ENCODE measurements around the gene SSTR4.

SSTR4 gene

GRCh38 chr20:23065266-23066201, 30.4 kb downstream of the SSTR4 start:
- no peak for DNase-seq (ENCODE audit: low read depth)

- no peak for DNase-seq (ENCODE audit: low read depth)
Observed at GRCh38 chr20:23066772-23067171, 31.7 kb downstream of the SSTR4 start.

- DNase-seq (ENCODE audit: low read depth), result no peak
Observed at GRCh38 chr20:23068283-23068682, 33.2 kb downstream of the SSTR4 start.

- no peak for DNase-seq (ENCODE audit: low read depth)
Observed at GRCh38 chr20:23069108-23069507, 34.0 kb downstream of the SSTR4 start.

GRCh38 chr20:23071398-23071797, 36.3 kb downstream of the SSTR4 start:
- no peak for DNase-seq (ENCODE audit: low read depth)

- DNase-seq (ENCODE audit: low read depth), result no peak
Observed at GRCh38 chr20:23071996-23072395, 36.9 kb downstream of the SSTR4 start.

GRCh38 chr20:23072892-23073586, 37.9 kb downstream of the SSTR4 start:
- DNase-seq (ENCODE audit: low read depth), result no peak

- DNase-seq (ENCODE audit: low read depth), result no peak
Observed at GRCh38 chr20:23074052-23074451, 38.9 kb downstream of the SSTR4 start.

- DNase-seq (ENCODE audit: low read depth), result no peak
Observed at GRCh38 chr20:23077277-23077676, 42.2 kb downstream of the SSTR4 start.

GRCh38 chr20:23078351-23079015, 43.4 kb downstream of the SSTR4 start:
- DNase-seq (ENCODE audit: low read depth), result no peak

- no peak for DNase-seq (ENCODE audit: low read depth)
Observed at GRCh38 chr20:23079016-23079351, 43.9 kb downstream of the SSTR4 start.

GRCh38 chr20:23079926-23080325, 44.8 kb downstream of the SSTR4 start:
- DNase-seq (ENCODE audit: low read depth), result no peak

GRCh38 chr20:23080521-23080920, 45.4 kb downstream of the SSTR4 start:
- DNase-seq (ENCODE audit: low read depth), result no peak

- DNase-seq (ENCODE audit: low read depth), result no peak
Observed at GRCh38 chr20:23081263-23081819, 46.2 kb downstream of the SSTR4 start.

GRCh38 chr20:23082846-23083552, 47.9 kb downstream of the SSTR4 start:
- no peak for DNase-seq (ENCODE audit: low read depth)

- no peak for DNase-seq (ENCODE audit: low read depth)
Observed at GRCh38 chr20:23083553-23084220, 48.6 kb downstream of the SSTR4 start.

GRCh38 chr20:23084282-23084844, 49.3 kb downstream of the SSTR4 start:
- no peak for DNase-seq (ENCODE audit: low read depth)

GRCh38 chr20:23084845-23085365, 49.8 kb downstream of the SSTR4 start:
- no peak for DNase-seq (ENCODE audit: low read depth)

- no peak for DNase-seq (ENCODE audit: low read depth)
Observed at GRCh38 chr20:23085436-23086055, 50.4 kb downstream of the SSTR4 start.

GRCh38 chr20:23086056-23086566, 51.0 kb downstream of the SSTR4 start, which contains the start of gene CD93:
Gene CD93 (minus strand): TSS chr20:23086324. CDS start chr20:23086192, 132 bp downstream.
- DNase-seq (ENCODE audit: low read depth), result no peak
